Right renal pelvis (tissue), 4 donors: ENCODE results near the gene SRRM3. TPM values are rescaled to one million over a fixed set of nuclear protein-coding genes. Genes with fewer than 3 reads are reported as not detected.
"Not testable (repeated sequence)": the region's sequence is repeated elsewhere in the genome, so short reads cannot be mapped to it uniquely, and the experiment has no call there.

Experiments
- DNase-seq, 4 donors: peaks; one replicate each; pipeline ENCODE4 v3.0.0-alpha.2; 2013; ENCODE audit warnings: low read depth in 4 of 4, low spot score in 3 of 4, missing footprints in 1 of 4
- polyA plus RNA-seq, 4 donors: library from polyadenylated mRNA; unstranded; fragments of 120-200 nt; gene quantifications; one replicate each; pipeline ENCODE4 v1.2.1, GENCODE V29; 2013; ENCODE audit not compliant: insufficient read length in 4 of 4

Gene SRRM3
- polyA plus RNA-seq, 4 donors = 0.83 to 2.6 (median 1.9) TPM

GRCh38 chr7:76308874-76309273, 107.2 kb downstream of the SRRM3 start:
- DNase-seq = not testable (repeated sequence)

- not testable (repeated sequence) for DNase-seq
Measured at GRCh38 chr7:76309341-76310101, 107.8 kb downstream of the SRRM3 start.

DNA sequence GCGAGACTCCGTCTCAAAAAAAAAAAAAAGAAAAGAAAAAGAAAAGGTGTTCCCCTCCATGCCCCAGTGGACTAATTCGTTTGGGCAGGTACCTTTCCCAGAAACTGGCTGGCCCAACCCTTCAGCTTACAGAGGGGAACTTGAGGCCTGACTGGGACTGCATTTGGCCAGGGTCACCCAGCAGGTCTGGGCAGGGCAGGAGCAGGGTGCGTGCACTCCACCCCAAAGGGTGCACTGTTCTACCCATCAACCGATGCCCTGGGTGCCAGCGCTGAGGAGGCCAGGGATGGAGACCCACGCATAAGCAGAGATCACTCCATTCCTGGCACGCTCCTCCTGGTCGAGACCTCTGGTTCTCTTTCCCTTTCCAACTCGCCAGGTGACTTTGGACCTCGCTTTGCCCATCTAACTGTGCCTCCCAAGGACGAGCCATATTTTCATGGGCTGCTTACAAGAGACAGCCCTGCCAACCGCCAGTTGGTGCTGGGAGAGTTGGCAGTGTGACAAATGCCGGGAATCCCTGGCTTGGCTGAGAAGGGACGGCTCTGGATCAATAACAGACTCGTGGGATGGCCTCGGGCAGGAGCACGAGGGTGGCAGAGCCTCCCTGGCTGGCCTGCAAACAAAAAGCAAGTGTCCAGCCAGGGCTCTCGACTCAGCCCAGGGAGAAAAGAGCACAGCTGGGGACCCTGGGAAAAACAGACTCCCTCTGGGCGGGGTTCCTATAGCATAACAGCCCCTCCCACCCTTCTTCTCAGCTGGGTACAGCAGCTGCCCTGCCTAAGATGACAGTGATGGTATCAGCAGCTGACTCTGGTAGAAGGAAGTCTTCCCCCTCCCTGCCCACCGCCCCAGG, 108.6 kb downstream of the SRRM3 start:
- no peak for DNase-seq

DNA sequence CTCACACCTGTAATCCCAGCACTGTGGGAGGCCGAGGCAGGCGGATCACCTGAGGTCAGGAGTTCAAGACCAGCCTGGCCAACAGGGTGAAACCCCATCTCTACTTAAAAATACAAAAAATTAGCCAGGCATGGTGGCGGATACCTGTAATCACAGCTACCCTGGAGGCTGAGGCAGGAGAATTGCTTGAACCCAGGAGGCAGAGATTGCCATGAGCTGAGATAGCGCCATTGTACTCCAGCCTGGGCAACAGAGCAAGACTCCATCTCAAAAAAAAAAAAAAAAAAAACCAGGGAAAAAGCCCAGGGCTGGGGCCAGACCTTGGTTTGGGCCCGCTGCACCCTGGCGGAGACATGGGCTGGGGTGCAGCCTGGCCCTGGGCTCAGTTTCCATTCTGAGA, 110.1 kb downstream of the SRRM3 start:
- DNase-seq = not testable (repeated sequence)

GRCh38 chr7:76314042-76314721, 112.5 kb downstream of the SRRM3 start:
- peak; percentile 78 to 91 (median 84) for DNase-seq

DNA sequence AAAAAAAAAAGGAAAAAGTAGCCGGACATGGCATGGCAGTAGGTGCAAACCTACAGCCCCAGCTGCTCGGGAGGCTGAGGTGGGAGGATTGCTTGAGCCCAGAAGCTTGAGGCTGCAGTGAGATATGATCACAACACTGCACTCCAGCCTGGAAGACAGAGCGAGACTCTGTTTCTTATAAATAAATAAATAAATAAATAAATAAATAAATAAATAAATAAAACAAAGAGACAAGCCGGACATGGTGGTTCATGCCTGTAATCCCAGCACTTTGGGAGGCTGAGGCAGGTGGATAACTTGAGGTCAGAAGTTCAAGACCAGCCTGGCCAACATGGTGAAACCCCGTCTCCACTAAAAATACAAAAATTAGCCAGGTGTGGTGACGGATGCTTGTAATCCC, 113.0 kb downstream of the SRRM3 start:
- DNase-seq = not testable (repeated sequence)

- no peak for DNase-seq
Measured at GRCh38 chr7:76315364-76315763, 113.7 kb downstream of the SRRM3 start.

- DNase-seq = no peak
Measured at GRCh38 chr7:76316984-76317781, 115.5 kb downstream of the SRRM3 start.

DNA sequence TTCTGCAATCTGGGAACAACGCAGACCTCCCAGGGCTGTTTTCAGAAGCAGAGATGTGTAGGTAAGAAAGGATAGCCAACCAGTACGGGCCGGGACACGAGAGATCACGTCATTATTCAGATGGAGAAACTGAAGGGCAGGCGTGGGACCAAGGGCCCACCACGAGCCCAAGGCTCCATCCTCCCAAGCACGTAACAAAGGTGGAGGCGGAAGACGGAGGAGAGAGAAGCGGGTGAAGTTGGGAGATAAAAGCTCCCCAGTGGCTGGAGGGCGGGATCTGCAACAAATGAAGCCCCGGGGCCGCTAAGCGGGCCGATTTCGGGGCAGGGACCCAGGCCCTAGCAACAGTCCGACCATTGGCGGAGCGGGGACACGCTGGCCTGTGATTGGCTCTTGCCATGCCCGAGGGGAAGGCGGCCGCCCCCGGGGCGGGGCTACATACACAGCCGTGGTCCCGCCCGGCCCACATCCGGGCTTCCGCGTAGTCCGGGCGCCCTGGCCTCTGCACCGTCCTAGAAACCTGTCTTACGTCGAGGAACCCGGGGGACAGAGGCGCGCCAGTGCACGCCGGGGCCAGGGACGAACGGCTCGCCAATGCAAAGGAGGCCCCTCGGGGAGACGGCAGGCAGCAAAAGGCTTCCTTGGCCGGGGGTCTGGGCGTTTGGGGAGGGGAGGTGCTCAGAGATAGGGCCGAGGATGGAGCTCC, 116.2 kb downstream of the SRRM3 start:
- DNase-seq = peak; percentile 91 to 94 (median 92)

GRCh38 chr7:76318488-76319353, 117.0 kb downstream of the SRRM3 start:
- no peak for DNase-seq

GRCh38 chr7:76325092-76325491, 123.4 kb downstream of the SRRM3 start:
- DNase-seq = no peak

DNA sequence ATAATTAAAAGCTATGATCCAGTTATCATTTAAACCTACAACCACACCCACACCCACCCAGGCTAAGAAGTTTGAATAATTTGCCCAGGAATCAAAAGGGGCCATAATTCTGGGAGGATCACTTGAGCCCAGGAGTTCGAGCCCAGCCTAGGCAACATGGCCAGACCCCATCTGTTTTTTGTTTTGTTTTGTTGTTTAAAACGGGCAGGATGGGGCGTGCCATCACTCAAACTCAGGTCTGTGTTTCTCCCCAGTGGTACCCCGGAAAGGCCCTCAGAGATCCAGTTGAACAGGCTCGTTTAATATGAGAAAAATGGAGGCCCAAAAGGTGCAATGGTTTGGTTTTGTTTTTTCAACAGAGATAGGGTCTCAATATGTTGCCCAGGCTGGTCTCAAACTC, 124.1 kb downstream of the SRRM3 start:
- no peak for DNase-seq

DNA sequence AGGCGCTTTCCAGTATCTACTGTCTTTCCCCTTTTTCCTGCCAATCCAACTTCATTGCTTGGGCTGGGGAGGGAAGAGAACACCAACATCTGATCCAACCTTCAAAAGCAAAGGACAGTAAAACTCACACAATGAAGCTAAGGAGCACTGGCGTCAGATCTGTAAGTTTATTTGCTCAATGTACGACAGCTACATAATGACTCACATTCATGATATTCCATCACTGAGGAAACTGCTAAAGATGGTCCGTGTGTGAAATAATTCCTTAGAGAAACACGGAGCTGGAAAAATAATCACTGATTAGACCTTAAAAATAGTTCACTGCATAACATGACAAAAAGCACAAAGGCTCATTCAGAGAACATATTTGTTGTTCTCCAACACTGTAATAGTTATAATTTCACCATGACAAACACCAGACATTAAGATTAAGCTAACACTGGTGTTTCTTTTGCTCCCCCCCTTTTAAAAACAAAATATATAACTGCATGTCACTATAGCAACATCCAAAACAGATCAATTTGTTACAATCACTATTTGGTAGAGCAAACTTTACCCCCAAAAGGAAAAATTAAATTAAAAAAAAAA, 125.0 kb downstream of the SRRM3 start:
- no peak for DNase-seq

DNA sequence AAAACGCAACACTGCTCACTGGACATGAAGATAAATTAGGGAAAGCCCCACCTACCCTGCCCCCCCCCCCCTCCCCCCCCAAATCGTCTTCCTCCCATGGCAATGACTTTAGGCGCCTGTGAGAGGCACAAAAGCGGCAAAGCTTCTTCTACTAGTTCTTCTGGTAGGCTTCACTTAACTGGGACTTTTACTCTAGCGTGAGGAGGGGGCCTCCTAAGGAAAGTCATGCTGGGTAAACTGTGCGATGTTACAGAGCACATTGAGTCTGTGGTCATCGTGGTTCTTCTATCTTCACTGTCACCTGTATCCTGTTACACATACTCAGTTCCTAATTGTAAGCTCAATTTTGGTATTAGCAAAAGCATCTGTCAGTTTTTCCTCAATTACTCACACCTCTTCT, 125.9 kb downstream of the SRRM3 start:
- no peak for DNase-seq

- DNase-seq = no peak
Measured at GRCh38 chr7:76328389-76328788, 126.7 kb downstream of the SRRM3 start.

DNA sequence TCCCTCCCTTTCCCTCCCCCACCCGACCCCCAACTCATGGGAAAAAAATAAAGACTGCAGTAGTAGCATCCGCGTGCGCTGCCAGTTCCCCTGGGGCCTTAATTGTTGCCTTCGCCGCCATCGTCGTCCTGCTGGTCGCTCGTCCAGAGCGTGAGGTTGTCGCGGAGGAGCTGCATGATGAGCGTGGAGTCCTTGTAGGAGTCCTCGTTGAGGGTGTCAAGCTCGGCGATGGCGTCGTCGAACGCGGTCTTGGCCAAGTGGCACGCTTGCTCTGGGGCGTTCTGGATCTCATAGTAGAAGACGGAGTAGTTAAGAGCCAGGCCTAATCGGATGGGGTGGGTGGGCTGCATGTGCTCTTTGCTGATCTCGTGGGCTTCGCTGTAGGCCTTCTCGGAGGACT, 127.8 kb downstream of the SRRM3 start:
- DNase-seq = no peak

DNA sequence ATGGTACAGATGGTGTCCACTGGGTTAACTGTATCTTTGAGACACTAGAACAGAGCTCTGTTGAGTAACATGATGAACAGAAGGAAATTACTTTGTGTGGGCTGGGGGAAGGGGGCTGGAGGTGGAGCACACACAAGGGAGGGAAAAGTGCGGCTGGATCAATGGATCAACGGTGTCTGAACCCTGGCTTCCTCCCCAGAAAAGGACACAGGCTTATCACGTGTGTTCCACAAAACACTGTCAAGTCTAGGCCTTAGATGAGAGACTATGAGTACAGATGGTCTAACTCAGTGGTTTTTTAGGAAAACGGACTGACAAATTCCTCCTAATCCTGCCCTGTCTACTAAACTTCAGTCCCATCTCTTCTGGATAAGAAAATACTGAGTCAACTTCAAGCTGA, 128.6 kb downstream of the SRRM3 start:
- DNase-seq = no peak

DNA sequence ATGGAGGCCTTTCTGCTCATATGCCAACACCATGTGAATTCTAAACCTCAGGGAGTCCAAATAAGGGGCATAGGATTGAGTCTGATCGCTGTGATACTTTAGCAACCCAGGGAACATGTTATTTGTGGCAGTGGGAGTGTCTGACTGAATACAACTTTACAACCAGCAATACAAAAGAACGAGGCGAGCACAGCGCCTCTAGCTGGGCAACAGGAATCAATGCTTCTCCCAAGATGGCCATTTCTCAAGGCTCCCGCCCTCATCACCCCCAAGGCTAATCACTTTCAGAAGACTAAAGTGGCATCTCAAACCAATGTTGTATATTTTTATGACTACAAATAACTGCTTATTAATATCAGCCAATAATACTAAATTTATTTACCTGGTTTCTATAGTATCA, 129.0 kb downstream of the SRRM3 start:
- DNase-seq = no peak
